ENCODE measurements around the gene TBL3. TPM values are rescaled to one million over a fixed set of nuclear protein-coding genes. Genes with fewer than 3 reads are reported as not detected.

The TBL3 gene
- total RNA-seq, 1 experiment from 2014 or later = 76.8 TPM

GRCh38 chr16:1964506-1965395 lies 7.1 kb upstream of the TBL3 start, which contains the start of gene RPS2:
Gene RPS2, minus strand, starts transcription at chr16:1964826. Its CDS starts 201 bp downstream, at chr16:1964625.
- DNase-seq (ENCODE audit: low read depth) = peak; percentile 97

DNA sequence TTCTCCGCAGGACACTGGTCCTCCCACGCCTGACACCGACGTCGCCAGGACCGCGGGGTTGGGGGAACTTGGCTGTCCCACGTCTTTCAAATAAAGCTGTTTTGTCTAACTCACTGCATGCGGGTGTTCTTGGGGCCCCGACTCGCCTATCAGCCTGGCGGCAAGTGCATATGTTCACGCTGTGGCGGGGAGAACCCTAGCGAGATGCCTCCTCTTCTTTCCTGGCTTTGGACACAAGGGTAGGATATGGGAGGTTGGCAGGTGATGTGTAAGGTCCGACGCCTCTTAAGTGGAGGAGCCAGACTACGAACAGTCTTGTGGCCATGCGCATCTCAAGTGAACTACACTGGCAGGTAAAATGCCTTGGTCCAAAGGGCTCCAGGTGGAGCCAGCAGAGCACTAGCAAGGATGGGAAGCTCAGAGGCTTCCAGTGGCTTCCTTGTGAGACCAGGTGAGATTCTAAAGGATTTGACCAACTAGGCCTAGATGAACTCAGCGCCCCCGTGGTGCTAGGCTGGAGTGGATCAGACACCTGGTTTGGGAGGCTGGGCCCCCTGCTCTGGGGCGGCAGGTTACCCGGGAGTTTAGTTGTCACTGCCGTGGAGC lies 6.4 kb upstream of the TBL3 start:
- DNase-seq (ENCODE audit: low read depth) = no peak

- DNase-seq (ENCODE audit: low read depth) = no peak
Observed at GRCh38 chr16:1966460-1966859, 5.4 kb upstream of the TBL3 start, which contains the start of gene RNF151. Gene RNF151, plus strand, starts transcription at chr16:1966856. Its CDS starts 26 bp downstream, at chr16:1966882.

GRCh38 chr16:1968146-1968953 lies 3.5 kb upstream of the TBL3 start:
- DNase-seq (ENCODE audit: low read depth) = no peak

GRCh38 chr16:1972490-1972877 lies 631 bp downstream of the TBL3 start:
- DNase-seq (ENCODE audit: low read depth) = peak; percentile 42

GRCh38 chr16:1973461-1974156 lies 1.8 kb downstream of the TBL3 start:
- DNase-seq (ENCODE audit: low read depth) = no peak

DNA sequence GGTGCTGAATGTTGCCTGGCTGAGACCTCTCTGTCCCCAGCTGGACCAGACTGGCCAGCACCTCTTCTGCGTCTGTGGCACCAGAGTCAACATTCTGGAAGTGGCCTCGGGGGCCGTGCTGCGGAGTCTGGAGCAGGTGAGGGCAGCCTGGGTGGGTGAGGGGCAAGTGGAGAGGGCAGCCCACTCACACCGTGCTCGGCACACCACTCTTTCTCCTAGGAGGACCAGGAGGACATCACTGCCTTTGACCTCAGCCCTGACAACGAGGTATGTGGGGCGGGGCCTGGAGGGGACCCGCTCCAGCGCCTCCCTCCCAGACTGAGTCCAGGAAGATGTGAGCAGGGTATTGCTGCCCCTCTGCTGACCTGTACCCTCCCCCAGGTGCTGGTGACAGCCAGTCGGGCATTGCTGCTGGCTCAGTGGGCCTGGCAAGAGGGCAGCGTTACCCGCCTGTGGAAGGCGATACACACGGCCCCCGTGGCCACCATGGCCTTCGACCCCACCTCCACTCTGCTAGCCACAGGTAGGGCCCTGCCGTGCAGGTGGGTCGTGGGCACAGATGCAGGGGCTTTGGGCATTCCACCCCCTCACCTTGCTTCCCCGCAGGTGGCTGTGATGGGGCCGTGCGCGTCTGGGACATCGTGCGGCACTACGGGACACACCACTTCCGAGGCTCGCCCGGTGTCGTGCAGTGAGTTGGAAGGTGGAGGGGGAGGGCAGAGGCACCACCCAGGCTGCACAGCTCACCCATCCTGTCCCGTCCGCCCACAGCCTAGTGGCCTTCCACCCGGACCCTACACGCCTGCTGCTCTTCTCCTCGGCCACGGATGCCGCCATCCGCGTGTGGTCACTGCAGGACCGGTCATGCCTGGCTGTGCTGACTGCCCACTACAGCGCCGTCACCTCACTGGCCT lies 2.6 kb downstream of the TBL3 start:
- no peak for DNase-seq (ENCODE audit: low read depth)

- DNase-seq (ENCODE audit: low read depth) = no peak
Observed at GRCh38 chr16:1975432-1976215, 3.8 kb downstream of the TBL3 start.

GRCh38 chr16:1976216-1976520 lies 4.3 kb downstream of the TBL3 start:
- DNase-seq (ENCODE audit: low read depth) = no peak

- DNase-seq (ENCODE audit: low read depth) = no peak
Observed at GRCh38 chr16:1976951-1977874, 5.4 kb downstream of the TBL3 start.

- DNase-seq (ENCODE audit: low read depth) = no peak
Observed at GRCh38 chr16:1977875-1978268, 6.0 kb downstream of the TBL3 start.

GRCh38 chr16:1978476-1979120 lies 6.7 kb downstream of the TBL3 start:
- no peak for DNase-seq (ENCODE audit: low read depth)

- no peak for DNase-seq (ENCODE audit: low read depth)
Observed at GRCh38 chr16:1979271-1980029, 7.6 kb downstream of the TBL3 start.

- DNase-seq (ENCODE audit: low read depth) = no peak
Observed at GRCh38 chr16:1980030-1980769, 8.3 kb downstream of the TBL3 start.

GRCh38 chr16:1980770-1981087 lies 8.9 kb downstream of the TBL3 start:
- no peak for DNase-seq (ENCODE audit: low read depth)

- DNase-seq (ENCODE audit: low read depth) = no peak
Observed at GRCh38 chr16:1981398-1981836, 9.6 kb downstream of the TBL3 start, which contains the start of gene NOXO1. Gene NOXO1, minus strand, starts transcription at chr16:1981469. Its CDS starts 290 bp downstream, at chr16:1981179.

- DNase-seq (ENCODE audit: low read depth) = peak; percentile 35
Observed at GRCh38 chr16:1982013-1982433, 10.2 kb downstream of the TBL3 start.

Measured in M059J (cell line).